ENCODE results near the gene TOMM6.

TOMM6 gene

GRCh38 chr6:41823178-41823577, 35.7 kb downstream of the TOMM6 start:
- no peaks in the 10 kb centered on the region for H3K27me3 ChIP-seq (ENCODE audit: control insufficient read depth in 1 of 2, insufficient read depth in 2 of 2, low read length in 2 of 2)
- no peak overlapping the region for H3K27ac ChIP-seq (ENCODE audit: low read depth, low read length)
- H3K9ac ChIP-seq (ENCODE audit: low read depth in 1 of 2, low read length in 2 of 2), result no peak overlapping the region
- H3K4me1 ChIP-seq (ENCODE audit: control insufficient read depth in 1 of 2, insufficient read depth in 2 of 2, low read length in 2 of 2), result no peaks in the 10 kb centered on the region
- no peaks in the 10 kb centered on the region for H3K9me3 ChIP-seq (ENCODE audit: control insufficient read depth in 1 of 2, low read length in 2 of 2)
- H3K4me3 ChIP-seq (ENCODE audit: low read depth in 1 of 2, low read length in 2 of 2), result no peak overlapping the region
- H3K36me3 ChIP-seq (ENCODE audit: control insufficient read depth in 1 of 2, insufficient read depth in 2 of 2, low read length in 2 of 2), result no peaks in the 10 kb centered on the region

DNA sequence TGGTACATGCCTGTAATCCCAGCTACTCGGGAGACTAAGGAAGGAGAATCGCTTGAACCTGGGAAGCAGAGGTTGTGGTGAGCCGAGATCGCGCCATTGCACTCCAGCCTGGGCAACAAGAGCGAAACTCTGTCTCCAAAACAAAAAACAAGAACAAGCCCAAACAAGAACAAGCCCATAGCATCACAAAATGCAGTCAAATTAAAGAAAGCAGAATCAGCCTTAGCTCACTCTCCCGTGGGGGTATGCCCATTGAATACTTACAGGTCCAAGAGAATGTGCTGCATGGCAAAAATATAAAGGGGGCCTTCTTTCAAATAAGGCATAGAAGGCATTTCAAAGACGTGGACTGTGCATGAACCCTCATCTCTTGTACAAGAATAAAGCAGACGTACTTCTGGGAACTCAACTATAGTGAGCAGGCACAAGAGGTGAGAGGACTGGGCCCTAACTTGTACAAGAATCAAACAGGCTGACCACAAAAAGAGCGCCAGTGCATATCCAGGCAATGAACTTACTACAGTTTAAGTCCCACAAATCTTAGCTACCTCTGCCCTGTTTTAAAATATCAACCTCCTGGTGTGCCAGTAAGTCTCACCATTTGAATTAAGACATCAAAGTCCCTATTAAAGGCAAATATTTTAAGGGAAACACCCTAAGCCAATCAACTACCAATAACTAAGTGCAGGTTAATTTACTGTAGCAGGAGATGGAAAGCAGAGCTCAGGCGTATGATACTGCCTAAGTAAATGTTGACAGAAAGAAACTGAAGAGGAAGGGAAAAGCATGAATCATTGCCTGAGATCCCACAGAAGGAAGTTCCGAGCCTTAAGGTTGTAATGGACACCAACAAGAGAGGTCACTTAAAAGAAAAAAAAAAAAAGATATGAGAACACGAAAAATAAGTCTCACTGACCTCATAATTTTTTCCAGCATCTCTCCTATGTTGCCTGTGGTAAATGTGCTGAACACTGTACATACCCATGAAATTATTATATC, 37.4 kb downstream of the TOMM6 start:
- H3K9me3 ChIP-seq (ENCODE audit: control insufficient read depth in 1 of 2, low read length in 2 of 2), result no peaks in the 10 kb centered on the region
- H3K27me3 ChIP-seq (ENCODE audit: control insufficient read depth in 1 of 2, insufficient read depth in 2 of 2, low read length in 2 of 2), result no peaks in the 10 kb centered on the region
- H3K4me3 ChIP-seq (ENCODE audit: low read depth in 1 of 2, low read length in 2 of 2), result no peak overlapping the region
- no peaks in the 10 kb centered on the region for H3K36me3 ChIP-seq (ENCODE audit: control insufficient read depth in 1 of 2, insufficient read depth in 2 of 2, low read length in 2 of 2)
- no peaks in the 10 kb centered on the region for H3K4me1 ChIP-seq (ENCODE audit: control insufficient read depth in 1 of 2, insufficient read depth in 2 of 2, low read length in 2 of 2)
- H3K27ac ChIP-seq (ENCODE audit: low read depth, low read length), result no peak overlapping the region
- H3K9ac ChIP-seq (ENCODE audit: low read depth in 1 of 2, low read length in 2 of 2), result no peak overlapping the region

DNA sequence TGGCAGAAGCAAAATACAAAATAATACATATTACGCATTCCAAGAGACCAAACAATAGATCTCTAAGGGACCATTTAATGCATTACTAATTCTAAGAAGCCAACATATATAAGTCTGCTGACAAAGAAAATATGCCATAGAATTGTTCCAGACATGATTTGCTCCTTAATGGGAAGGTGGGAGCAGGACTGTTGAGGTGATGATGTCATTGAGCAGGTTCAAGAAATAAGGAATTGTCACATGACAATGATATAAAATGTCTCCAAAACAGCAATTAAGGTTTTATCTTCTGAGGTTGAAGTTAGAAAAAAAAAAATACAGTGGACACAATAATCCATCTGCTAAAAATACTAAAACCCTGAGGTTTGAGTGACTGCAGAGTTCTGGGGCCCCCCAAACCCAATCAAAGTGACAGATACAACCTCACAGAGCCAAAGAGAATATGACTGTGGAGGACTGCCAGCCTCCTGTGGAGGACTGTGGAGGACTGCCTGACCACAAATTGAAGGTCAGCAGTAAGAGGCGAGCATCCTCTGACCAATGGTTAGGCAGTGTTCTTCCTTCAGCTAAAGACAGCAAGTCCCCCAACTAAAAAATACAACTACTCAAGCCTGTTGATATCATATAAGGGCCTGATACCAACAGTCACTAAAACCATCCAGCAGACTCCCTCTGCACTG, 39.0 kb downstream of the TOMM6 start:
- H3K9me3 ChIP-seq (ENCODE audit: control insufficient read depth in 1 of 2, low read length in 2 of 2), result no peaks in the 10 kb centered on the region

GRCh38 chr6:41832263-41832662, 44.8 kb downstream of the TOMM6 start:
- Histone ChIP-seq H3K4me1 (ENCODE audit: control insufficient read depth in 1 of 2, insufficient read depth in 2 of 2, low read length in 2 of 2) (no peaks in the 10 kb centered on the region), H3K27me3 (ENCODE audit: control insufficient read depth in 1 of 2, insufficient read depth in 2 of 2, low read length in 2 of 2) (no peaks in the 10 kb centered on the region), H3K36me3 (ENCODE audit: control insufficient read depth in 1 of 2, insufficient read depth in 2 of 2, low read length in 2 of 2) (no peaks in the 10 kb centered on the region), H3K9ac (ENCODE audit: low read depth in 1 of 2, low read length in 2 of 2) (no peak overlapping the region), H3K4me3 (ENCODE audit: low read depth in 1 of 2, low read length in 2 of 2) (no peak overlapping the region), H3K9me3 (ENCODE audit: control insufficient read depth in 1 of 2, low read length in 2 of 2) (no peaks in the 10 kb centered on the region), H3K27ac (ENCODE audit: low read depth, low read length) (no peak overlapping the region)

More for the DNA sequence above, 39.0 kb downstream of the TOMM6 start:
- Histone ChIP-seq H3K27me3 (ENCODE audit: control insufficient read depth in 1 of 2, insufficient read depth in 2 of 2, low read length in 2 of 2) (no peaks in the 10 kb centered on the region), H3K9ac (ENCODE audit: low read depth in 1 of 2, low read length in 2 of 2) (no peak overlapping the region), H3K4me3 (ENCODE audit: low read depth in 1 of 2, low read length in 2 of 2) (no peak overlapping the region), H3K27ac (ENCODE audit: low read depth, low read length) (no peak overlapping the region), H3K36me3 (ENCODE audit: control insufficient read depth in 1 of 2, insufficient read depth in 2 of 2, low read length in 2 of 2) (no peaks in the 10 kb centered on the region), H3K4me1 (ENCODE audit: control insufficient read depth in 1 of 2, insufficient read depth in 2 of 2, low read length in 2 of 2) (no peaks in the 10 kb centered on the region)

- H3K4me1 ChIP-seq (ENCODE audit: control insufficient read depth in 1 of 2, insufficient read depth in 2 of 2, low read length in 2 of 2), result no peaks in the 10 kb centered on the region
- H3K27me3 ChIP-seq (ENCODE audit: control insufficient read depth in 1 of 2, insufficient read depth in 2 of 2, low read length in 2 of 2), result no peaks in the 10 kb centered on the region
- H3K9ac ChIP-seq (ENCODE audit: low read depth in 1 of 2, low read length in 2 of 2), result no peak overlapping the region
- no peak overlapping the region for H3K4me3 ChIP-seq (ENCODE audit: low read depth in 1 of 2, low read length in 2 of 2)
- H3K27ac ChIP-seq (ENCODE audit: low read depth, low read length), result no peak overlapping the region
- no peaks in the 10 kb centered on the region for H3K36me3 ChIP-seq (ENCODE audit: control insufficient read depth in 1 of 2, insufficient read depth in 2 of 2, low read length in 2 of 2)
- H3K9me3 ChIP-seq (ENCODE audit: control insufficient read depth in 1 of 2, low read length in 2 of 2), result no peaks in the 10 kb centered on the region
Measured at GRCh38 chr6:41836022-41836659, 48.6 kb downstream of the TOMM6 start.

DNA sequence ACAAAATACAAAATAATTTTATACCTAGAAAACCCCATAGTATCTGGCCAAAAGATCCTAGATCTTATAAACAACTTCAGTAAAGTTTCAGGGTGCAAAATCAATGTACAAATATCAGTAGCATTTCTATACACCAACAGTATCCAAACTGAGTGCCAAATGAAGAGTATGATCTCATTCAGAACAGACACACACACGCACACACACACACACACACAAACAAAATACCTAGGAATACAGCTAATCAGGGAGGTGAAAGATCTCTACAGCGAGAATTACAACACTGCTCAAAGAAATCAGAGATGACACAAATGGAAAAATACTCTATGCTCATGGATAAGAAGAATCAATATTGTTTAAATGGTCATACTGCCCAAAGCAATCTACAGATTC, 49.2 kb downstream of the TOMM6 start:
- Histone ChIP-seq H3K4me1 (ENCODE audit: control insufficient read depth in 1 of 2, insufficient read depth in 2 of 2, low read length in 2 of 2) (no peaks in the 10 kb centered on the region), H3K4me3 (ENCODE audit: low read depth in 1 of 2, low read length in 2 of 2) (no peak overlapping the region), H3K36me3 (ENCODE audit: control insufficient read depth in 1 of 2, insufficient read depth in 2 of 2, low read length in 2 of 2) (no peaks in the 10 kb centered on the region), H3K27ac (ENCODE audit: low read depth, low read length) (no peak overlapping the region), H3K9me3 (ENCODE audit: control insufficient read depth in 1 of 2, low read length in 2 of 2) (no peaks in the 10 kb centered on the region), H3K27me3 (ENCODE audit: control insufficient read depth in 1 of 2, insufficient read depth in 2 of 2, low read length in 2 of 2) (no peaks in the 10 kb centered on the region), H3K9ac (ENCODE audit: low read depth in 1 of 2, low read length in 2 of 2) (no peak overlapping the region)

Measured in duodenal mucosa (tissue), 2 donors.